CD4-positive, alpha-beta T cell treated with Interleukin-17A for 4 hours (primary cell): ENCODE data around the gene CENPX.

ENCODE experiments used
- DNase-seq: peaks from one replicate; pipeline ENCODE4 v3.0.0-alpha.2; 2020; ENCODE audit warnings: mixed read lengths

Gene CENPX

GRCh38 chr17:81976332-81977210, 46.1 kb downstream of the CENPX start:
- DNase-seq, result peak; percentile 43

DNA sequence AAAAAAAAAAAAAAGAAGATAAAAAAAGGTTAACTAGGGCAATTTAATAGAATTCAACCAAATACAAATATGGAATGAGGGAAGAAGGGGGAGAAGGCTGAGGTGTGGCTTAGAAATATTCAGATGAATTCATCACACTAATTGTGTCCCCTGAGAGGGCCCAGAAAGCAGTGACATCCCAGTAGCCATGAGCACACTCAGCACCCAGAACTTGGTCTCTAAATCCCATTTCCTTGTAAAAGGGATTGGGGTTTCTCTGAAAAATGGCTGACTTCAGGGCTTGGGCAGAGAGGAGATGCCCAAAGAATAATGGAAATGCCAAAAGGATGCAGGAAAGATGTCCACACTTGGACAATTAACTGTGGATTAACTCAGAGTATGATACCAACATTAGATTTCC, 49.2 kb downstream of the CENPX start:
- no peak for DNase-seq

GRCh38 chr17:81968850-81969812, 53.5 kb downstream of the CENPX start:
- DNase-seq, result no peak
